ENCODE data around the gene SKIC2.
"Not testable (repeated sequence)": the region's sequence is repeated elsewhere in the genome, so short reads cannot be mapped to it uniquely, and the experiment has no call there.

SKIC2 gene

DNA sequence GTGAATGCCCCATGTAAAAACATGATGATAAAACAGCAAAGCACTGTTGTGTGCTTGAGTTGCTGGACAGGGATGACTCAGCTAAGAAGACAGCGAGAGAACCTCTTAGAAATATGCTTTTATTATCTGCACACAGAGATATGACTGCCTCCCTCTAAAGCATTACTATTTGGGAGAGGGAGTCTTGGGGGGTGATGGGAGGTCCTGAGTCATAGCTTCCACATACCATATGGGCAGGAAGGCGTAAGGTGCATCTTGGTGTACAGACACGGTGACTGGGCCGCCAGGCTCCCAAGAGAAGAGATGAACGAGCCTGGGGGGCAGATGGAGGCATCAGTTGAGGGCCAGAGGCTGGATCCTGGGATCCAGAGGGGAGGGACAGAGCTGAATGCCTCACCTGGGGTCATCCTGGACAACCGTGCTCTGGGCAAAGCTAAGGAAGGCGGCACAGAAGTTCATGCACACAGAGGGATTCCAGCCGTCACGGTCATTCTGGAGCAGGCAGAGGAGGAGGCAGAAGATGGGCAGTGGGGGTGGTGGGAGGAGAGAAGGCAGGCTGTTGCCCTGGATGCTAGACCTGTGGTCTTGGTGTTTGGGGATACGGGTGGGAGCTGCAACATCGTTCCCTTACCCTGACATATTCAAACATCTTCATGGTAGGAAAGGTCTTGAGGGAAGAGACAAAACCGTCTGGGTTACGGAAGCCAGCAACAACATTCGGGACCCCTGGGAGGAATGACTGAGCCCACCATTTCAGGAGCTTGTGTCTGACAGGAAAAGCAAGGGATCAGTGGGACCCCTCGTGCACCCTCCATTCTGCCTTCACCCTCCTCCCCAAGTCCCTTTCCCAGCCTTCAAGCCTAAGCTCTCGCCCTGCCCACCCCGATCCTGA is 11.0 kb downstream of the SKIC2 start:
- ATAC-seq (no peak), DNase-seq (no peak)

DNA sequence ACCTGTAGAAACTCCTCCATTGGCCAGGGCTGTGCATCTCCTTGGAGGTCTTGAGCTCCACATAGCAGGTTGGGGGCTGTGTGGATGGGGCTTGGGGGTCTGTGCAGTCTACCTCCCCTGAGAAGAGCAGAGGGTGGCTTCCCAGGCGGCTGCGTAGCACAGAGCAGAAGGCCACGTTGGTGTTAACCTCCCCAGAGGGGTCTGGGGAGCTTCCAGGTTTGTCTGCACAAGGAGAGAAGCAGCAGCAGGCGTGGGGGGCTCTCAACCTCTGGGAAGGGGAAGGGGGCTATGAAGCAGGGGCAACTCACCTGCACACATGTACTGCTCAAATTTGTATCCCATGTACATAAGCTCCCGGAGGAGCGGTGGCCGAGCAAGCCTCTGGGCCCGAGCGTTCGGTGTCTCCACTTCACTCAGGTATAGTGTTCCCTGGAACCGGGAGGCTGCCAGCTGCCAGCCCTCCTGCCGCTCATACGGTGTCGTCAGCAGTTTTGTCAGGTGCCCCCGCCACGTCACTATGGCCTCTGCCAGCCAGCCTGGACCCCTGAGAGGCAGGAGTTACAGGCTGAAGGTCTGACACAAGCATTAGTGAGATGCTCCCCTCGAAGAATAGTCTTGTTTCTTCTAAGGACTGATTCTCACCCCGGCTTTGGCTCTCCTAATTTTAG is 11.8 kb downstream of the SKIC2 start:
- DNase-seq (no peak), ATAC-seq (no peak)

DNA sequence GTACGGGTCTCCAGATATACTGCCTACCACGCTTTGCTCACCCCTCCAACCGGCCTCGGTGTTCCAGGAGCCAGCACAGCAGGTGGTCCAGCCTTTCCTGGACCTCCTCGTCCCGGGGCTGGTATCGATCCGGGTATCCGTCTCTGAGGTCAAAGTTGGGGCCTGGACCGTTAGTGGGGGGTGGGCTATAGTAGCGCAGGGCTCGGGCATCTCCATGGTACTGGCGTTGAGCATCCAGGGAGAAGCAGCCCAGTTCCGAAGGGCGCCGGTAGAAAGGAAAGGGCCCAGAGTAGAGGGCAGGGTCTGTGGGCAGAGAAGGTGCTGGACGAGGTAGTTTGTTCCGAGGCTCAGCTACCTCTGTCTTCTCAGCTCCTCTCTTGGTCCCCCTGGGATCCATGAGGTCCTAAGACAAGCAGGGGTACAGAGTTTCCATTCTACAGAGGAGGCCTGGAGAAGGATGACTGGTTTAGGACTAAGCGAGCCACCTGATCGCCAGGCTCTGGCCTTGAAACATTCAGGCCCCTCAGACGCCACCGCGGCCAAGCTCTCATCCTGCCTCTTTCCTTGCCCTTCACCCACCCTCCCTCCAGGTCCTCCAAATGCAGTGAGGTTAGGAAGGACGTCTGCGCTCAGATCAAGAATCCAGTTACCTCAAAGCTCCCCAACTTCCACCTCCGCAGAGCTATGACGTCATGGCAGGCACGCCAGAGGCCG is 12.5 kb downstream of the SKIC2 start:
- DNase-seq (no peak), ATAC-seq (no peak)

DNA sequence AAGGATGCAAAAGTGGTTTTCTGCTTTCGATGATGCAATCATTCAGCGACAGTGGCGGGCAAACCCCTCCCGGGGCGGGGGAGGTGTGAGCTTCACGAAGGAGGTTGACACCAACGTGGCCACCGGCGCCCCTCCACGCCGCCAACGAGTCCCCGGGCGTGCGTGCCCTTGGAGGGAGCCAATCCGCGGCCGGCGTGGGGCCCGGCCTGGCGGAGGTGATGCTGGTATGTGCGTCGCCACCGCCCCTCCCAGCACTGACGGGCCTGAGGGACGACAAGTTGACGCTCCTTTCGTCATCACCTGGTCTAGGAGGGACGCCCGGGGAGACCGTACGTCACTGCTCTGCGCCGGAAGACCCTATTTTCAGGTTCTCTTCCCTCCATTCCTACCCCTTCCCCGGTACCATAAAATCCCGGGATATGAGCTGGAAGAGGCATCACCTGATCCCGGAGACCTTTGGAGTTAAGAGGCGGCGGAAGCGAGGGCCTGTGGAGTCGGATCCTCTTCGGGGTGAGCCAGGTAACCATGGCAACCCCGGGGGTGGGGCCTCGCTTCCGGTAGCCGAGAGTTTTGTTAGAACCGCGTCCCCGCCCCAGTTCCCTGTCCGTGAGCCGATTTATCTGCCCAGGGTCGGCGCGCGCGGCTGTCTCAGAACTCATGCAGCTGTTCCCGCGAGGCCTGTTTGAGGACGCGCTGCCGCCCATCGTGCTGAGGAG is 13.2 kb downstream of the SKIC2 start, which contains the start of gene DXO:
Gene DXO, minus strand, starts transcription at position 146 of the 716 bp plus-strand sequence. CDS start 463 bp downstream, outside the sequence.
- peak; percentile 97 for ATAC-seq
- DNase-seq = peak; percentile 97

DNA sequence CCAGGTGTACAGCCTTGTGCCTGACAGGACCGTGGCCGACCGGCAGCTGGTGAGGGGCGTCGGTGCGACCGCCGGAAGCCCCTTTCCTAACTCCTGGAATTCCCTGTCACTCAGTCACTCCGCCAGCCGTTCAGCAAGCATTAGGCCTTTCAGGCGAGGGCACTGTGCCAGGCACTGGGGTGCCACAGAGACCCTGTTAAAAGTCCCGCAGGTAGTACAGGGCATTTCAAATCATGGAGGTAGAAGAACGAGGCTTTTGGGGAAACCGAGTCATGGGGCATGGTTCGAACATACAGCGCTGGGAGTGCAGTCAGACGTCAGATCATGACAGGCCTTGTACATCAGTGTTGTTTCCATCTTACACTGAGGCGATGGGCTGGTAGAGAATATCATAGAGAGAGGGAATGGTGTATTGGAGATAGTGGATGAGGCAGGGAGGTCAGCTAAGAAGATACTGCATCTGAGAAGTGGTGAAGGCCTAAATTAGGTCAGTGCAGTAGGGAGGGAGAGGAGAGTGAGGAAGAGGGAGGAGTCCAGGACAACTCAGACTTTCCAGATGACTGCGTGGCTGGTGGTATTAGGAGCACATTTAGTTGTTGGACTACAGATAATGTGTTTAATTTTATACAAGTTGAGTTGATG is 13.9 kb downstream of the SKIC2 start:
- no peak for ATAC-seq
- no peak for DNase-seq

DNA sequence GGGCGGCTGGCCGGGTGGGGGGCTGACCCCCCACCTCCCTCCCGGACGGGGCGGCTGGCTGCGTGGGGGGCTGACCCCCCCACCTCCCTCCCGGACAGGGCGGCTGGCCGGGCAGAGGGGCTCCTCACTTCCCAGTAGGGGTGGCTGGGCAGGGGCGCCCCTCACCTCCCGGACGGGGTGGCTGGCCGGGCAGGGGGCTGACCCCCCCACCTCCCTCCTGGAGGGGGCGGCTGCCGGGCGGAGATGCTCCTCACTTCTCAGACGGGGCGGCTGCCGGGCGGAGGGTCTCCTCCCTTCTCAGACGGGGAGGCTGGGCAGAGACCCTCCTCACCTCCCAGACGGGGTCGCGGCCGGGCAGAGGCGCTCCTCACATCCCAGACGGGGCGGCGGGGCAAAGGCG is 17.1 kb downstream of the SKIC2 start:
- ATAC-seq, DNase-seq: not testable (repeated sequence)

DNA sequence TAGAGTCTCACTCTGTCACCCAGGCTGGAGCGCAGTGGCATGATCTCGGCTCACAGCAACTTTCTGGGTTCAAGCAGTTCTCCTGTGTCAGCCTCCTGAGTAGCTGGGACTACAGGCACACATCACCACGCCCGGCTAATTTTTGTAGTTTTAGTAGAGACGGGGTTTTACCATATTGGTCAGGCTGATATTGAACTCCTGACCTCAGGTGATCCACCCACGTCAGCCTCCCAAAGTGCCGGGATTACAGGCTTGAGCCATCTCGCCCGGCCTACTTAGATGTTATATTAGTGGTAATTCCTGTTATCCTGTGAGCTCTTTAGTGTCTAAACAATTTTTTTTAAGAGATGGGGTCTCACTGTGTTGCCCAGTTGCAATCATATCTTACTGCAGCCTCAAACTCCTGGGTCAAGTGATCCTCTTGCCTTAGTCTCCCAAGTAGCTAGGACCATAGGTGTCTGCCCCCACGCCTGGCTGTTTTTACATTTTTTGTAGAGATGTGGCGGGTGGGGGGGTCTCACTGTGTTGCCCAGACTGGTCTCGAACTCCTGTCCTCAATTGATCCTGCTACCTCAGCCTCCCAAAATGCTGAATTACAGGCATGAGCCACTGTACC is 18.9 kb downstream of the SKIC2 start:
- no peak for ATAC-seq

DNA sequence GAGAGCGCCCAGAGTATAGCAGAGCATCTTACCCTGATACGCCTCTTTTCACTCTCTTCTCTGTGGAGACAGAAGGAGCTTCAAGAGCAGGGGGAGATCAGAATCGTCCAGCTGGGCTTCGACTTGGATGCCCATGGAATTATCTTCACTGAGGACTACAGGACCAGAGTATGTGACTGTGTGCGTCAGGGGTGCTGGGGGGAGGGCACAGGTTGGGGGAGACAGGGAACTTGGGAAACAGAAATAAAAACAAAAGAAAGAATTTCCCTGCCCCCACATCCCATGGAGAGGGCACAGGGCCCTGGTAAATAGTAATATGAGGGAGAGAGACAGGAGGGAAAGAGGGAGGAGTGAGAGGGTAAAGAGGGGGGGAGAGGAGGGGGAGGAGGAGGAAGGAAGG is 19.9 kb downstream of the SKIC2 start:
- ATAC-seq = no peak
- DNase-seq = no peak

More for the DNA sequence above, 18.9 kb downstream of the SKIC2 start:
- no peak for DNase-seq

DNA sequence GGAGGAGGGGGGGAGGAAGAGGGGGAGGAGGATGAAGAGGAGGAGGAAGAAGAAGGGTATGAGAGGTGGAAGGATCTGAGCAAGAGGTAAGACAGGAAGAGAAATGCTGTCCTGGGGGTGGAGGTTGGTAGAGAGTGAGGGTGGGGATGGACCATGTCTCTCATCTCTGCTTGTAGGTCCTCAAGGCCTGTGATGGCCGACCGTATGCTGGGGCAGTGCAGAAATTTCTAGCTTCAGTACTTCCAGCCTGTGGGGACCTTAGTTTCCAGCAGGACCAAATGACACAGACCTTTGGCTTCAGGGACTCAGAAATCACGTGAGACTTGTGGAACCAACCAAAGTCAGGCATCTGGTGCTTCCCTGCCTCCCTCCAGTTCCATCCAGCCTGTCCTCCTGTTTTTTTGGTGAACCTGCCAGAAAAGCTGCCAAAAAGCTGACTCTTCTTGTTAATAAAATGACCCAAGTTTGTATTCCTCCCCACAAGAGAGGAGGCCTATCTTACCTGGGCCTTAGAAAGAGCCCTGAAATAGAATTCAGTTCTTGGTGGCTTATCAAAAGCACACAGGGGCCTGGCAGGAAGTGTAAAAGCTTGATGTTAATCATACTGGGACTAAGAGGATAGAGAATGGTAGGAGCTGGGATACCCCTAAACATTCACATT is 20.4 kb downstream of the SKIC2 start:
- DNase-seq (no peak), ATAC-seq (no peak)

DNA sequence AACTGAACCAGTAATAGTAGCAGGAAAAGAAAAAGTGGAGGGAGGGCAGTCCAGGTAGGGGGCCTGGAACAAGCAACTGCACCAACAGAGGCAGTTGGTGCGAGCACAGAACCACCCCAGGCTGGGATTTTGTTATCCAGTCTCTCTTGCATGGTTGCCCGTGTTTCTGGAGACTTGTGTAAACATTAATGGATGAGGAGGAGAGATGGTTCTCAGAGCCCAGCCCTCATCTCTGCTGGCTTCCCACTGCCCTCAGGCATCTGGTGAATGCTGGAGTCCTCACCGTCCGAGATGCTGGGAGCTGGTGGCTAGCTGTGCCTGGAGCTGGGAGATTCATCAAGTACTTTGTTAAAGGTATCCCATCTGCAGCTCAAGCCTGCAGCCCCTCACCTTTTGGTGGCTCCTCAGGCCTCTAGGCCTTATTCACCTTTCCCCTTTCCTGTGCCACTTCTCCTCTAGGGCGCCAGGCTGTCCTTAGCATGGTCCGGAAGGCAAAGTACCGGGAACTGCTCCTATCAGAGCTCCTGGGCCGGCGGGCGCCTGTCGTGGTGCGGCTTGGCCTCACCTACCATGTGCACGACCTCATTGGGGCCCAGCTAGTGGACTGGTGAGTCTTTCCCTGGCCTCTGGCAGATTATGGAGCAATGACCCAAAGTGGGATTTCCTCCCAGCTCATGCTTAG is 21.4 kb downstream of the SKIC2 start:
- not testable (repeated sequence) for ATAC-seq, DNase-seq

DNA sequence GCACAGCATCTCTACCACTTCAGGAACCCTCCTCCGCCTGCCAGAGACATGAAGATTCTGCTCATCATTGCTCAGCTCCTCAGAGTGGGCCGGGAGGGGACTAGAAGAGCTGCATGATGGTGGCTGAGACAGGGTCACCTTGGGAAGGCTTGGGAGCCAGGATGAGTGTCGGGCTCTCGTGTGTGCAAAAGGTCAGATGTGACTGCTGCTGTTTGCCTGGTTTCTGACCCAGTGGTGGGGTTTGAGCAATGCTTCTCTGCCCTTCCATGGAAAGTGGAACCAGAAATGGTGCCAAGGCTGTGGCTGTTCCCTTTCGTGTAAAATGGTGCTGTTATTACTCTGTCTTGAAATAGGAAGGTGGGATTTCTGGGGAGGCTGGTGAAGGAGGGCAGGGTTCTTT is 22.0 kb downstream of the SKIC2 start:
- ATAC-seq = not testable (repeated sequence)

DNA sequence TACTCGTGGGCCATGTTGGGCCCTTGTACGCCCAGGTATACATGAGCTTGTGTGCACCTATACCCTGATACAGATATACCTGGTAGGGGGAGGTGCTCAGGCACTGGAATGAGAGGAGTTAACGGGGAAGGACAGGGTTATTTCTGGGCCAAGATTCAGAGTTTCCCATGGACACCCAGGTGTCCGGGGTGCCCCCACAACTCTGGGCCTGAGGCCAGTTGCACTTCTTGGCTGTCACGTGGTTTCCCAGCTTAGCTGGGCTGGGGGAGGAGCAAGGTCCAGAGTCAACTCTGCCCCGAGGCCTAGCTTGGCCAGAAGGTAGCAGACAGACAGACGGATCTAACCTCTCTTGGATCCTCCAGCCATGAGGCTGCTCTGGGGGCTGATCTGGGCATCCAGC is 22.8 kb downstream of the SKIC2 start, which contains the start of gene C4A:
Gene C4A, plus strand, starts transcription at position 314 of the 400 bp plus-strand sequence. Its CDS starts 51 bp downstream, at position 365.
- not testable (repeated sequence) for DNase-seq, ATAC-seq

More for the DNA sequence above, 22.0 kb downstream of the SKIC2 start:
- not testable (repeated sequence) for DNase-seq

DNA sequence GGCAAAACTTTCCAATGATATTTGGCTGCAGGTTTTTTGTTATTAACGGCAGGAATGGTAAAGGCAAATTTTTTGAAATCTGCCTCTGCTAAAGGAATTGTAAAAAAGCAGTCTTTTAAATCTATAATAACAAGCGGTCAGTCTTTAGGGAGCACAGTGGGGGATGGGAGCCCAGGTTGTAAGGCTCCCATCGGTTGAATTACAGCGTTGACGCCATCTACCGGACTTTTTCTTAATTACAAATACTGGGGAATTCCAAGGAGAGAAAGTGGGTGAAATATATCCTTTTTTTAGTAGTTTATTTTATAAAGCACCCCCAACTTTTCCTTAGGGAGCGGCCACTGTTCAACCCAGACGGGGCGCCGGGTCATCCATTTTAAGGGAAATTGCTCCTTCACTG is 30.4 kb downstream of the SKIC2 start:
- not testable (repeated sequence) for ATAC-seq

DNA sequence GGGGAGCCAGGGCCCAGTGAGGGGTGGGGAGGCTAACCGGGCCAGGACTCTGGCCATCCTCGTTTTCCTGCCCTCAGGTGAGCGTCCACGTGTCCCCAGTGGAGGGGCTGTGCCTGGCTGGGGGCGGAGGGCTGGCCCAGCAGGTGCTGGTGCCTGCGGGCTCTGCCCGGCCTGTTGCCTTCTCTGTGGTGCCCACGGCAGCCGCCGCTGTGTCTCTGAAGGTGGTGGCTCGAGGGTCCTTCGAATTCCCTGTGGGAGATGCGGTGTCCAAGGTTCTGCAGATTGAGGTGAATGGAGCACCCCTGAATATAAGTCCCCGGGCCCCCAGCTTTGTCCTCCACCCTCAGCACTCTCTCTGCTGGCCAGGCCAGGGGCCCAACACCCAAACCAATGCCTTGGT is 35.4 kb downstream of the SKIC2 start:
- DNase-seq, ATAC-seq: not testable (repeated sequence)

More for the DNA sequence above, 30.4 kb downstream of the SKIC2 start:
- not testable (repeated sequence) for DNase-seq

DNA sequence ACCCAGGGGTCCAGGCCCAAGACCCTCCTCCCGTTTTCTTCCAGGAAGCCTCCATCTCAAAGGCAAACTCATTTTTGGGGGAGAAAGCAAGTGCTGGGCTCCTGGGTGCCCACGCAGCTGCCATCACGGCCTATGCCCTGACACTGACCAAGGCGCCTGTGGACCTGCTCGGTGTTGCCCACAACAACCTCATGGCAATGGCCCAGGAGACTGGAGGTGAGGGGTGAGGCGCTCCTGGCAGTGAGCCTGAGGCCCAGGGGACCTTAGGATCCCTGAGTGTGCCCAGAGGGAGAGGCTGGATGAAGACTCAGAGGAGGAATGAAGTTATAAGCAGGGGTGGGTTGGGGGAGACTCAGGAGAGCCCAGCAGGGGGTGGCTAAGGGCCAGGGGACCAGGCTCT is 37.4 kb downstream of the SKIC2 start:
- not testable (repeated sequence) for DNase-seq, ATAC-seq

DNA sequence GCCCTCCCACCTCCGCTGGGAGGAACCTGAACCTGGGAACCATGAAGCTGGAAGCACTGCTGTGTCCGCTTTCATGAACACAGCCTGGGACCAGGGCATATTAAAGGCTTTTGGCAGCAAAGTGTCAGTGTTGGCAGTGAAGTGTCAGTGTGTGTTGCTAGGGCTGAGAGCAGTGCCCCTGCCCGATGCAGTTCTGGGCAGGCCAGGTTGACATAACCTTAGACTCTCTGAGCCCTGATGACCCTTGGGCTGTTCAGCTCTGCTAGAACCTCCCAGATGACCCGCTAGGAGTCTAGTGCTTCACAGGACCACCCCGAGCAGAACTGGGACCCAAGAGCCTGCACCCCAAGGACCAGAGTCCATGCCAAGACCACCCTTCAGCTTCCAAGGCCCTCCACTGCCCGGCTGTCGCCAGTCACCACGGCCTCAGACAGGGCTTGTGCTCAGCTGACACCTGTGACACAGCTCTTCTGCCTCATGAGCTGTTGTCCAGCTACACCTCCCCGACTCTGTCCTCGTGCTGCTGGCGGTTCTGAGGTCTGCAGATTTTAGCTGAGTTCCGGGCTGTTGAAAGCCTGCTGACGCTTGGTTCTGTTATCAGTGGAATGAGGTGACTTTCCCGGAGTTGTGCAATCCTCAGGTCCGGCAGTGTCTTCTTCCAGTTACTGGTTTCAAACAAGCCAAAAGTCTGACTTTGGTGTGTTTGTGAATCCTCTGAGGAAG is 43.7 kb downstream of the SKIC2 start:
- DNase-seq, ATAC-seq: not testable (repeated sequence)

DNA sequence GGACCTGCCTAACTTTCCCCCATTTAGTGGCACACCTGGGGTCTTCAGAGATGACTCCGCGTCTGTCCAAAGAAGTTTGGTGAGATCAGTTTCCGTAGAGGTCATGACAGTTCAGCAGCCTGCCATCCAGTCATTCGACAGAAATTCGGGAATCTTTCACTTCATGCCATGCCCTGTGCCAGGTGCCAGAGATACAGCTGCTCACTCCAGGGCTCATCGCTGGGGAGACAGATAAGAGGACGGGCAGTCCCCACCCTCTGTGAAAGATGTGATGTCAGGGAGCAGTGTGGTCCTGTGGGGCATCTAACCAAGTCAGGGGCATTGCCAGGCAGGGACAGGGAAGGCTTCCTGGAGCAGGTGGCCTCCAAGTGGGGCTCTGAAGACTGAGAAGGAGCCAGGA is 44.3 kb downstream of the SKIC2 start:
- not testable (repeated sequence) for DNase-seq, ATAC-seq

DNA sequence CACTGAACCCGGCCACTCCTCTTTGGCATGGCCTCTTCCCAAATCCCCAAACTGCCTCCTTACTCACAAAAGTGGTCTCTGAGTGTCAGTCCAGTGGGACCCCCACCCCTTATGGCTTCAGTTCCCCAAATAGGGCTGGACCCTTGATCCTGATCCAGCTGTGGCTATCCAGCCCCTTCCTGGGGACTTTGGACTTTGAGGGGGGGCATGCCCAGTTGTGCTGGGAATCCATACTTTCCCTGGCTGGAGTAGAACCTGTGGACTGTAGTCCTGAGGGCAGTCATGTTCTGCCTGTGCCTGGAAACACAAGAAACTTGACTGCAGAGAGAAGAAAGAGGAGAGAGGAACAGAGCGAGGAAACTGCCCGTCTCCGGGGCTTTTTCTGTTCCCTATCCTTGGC is 45.4 kb downstream of the SKIC2 start:
- DNase-seq, ATAC-seq: not testable (repeated sequence)

Measured in stimulated activated naive CD8-positive, alpha-beta T cell treated with anti-CD3 and anti-CD28 coated beads, Interleukin-15, Interleukin-2, amounts not matched to agents 100 U/mL and 50 U/mL, for 24 hours (primary cell).